ENCODE results near the gene RYR1.
"Not testable (repeated sequence)": the region's sequence is repeated elsewhere in the genome, so short reads cannot be mapped to it uniquely, and the experiment has no call there.

RYR1 gene

GRCh38 chr19:38400361-38400760 is 33.1 kb upstream of the RYR1 start:
- no peak for DNase-seq

DNA sequence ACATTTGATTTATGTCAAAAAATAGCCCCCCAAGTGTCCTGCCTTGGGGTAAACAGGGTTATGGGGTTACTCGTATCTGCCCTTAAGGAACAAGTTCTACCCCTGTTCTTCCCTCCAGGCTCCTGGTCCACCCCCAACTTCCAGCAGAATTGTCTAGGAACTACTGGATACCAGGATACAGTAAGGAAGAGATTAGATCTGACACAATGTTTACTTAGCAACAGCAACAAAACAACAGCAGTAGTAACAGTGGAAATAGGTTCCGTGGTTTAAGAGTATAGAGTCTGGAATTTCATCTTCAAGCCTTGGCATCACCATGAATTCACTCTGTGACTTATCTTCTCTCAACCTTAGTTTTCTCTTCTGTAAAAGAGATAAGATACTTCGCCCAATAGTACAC is 32.3 kb upstream of the RYR1 start:
- no peak for DNase-seq

- DNase-seq: no peak
Measured at GRCh38 chr19:38402623-38402966, 30.9 kb upstream of the RYR1 start.

GRCh38 chr19:38402967-38403674 is 30.4 kb upstream of the RYR1 start, which contains the start of gene FAM98C:
FAM98C (plus strand) TSS chr19:38403093; CDS start chr19:38403154, 61 bp downstream.
- DNase-seq: peak; percentile 93

DNA sequence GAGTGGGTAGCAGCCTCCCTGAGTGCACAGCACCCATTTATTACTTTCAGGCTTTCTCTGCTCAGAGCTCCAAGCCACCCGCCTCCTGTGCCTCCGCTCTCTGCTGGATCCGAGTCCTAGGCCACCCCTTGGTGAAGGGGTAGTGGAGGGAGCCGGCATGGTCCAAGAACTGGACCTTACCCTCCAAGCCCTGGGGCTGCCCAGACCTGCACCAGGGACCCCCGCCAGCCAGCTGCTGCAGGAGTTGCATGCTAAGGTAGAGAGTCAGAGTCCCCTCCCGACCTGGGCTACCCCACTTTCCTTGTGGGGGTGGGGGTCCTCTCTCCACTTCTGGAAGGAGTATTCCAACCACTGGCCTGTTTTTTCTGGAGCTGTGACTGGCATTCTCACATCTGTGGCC is 28.6 kb upstream of the RYR1 start:
- DNase-seq: no peak

GRCh38 chr19:38405276-38405675 is 28.2 kb upstream of the RYR1 start:
- DNase-seq: no peak

DNA sequence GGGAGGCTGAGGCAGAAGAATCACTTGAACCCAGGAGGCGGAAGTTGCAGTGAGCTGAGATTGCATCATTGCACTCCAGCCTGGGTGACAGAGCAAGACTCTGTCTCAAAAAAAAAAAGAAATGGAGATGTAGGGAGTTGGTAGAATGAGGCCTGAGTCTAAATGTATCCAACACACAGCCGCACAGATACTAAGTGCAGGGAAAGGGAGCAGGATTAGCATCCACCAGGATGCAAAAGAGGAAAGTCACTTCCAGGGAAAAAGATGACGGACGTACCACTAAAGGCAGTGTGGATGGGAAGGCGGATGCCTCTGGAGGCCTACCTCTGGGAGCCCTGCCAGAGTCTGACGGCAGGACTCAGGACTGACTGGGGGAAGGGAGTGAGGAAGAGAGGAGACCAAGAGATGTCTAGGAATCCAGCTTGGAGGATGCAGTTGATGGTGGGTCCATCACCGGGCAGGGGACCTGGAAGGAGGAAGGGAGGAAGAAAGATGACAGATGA is 23.8 kb upstream of the RYR1 start:
- DNase-seq: no peak

GRCh38 chr19:38410407-38410806 is 23.1 kb upstream of the RYR1 start:
- DNase-seq: not testable (repeated sequence)

GRCh38 chr19:38411041-38411712 is 22.3 kb upstream of the RYR1 start:
- DNase-seq: no peak

- DNase-seq: not testable (repeated sequence)
Measured at GRCh38 chr19:38411898-38412297, 21.6 kb upstream of the RYR1 start.

GRCh38 chr19:38412491-38412890 is 21.0 kb upstream of the RYR1 start:
- DNase-seq: no peak

- DNase-seq: no peak
Measured at GRCh38 chr19:38412961-38413360, 20.5 kb upstream of the RYR1 start.

DNA sequence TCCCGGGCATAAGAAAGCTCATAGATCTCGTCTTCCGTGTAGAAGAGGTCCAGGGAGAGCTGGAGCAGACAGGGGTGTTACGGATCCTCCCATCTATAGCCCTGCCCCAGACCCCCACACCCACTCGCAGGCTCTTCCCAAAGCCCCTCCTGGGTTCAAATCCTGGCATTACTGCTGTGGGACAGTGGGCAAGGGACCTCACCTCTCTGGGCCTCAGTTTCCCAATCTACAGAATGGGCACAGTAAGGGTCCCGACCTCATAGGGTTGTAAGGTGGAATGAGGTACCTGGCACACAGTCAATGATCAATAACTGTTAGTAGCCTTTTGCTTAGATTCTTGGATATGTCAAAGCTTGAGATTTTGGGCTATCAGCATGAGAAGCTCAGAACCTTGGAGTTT is 20.1 kb upstream of the RYR1 start:
- no peak for DNase-seq

GRCh38 chr19:38417146-38417543 is 16.3 kb upstream of the RYR1 start:
- no peak for DNase-seq

GRCh38 chr19:38417544-38418506 is 15.7 kb upstream of the RYR1 start:
- peak; percentile 50 for DNase-seq

DNA sequence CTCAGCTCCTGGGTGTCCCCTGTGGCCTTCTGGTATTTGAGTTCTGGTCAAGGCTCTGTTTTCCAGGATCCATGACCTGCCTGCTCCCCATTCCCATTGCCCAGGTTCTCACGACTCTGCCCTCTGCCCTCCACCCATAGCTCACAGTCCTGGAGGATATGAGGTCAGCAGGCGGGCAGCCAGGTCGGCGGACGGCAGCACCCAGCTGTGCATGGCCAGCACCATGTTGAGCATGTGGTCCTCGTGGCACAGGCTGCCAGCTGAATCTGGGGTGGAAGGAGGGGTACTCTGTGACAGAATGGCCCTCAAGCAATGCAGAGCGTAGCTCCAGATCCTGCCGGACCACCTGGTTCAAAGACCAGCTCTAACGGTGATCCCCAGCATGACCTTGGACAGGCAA is 12.6 kb upstream of the RYR1 start:
- DNase-seq: no peak

- DNase-seq: no peak
Measured at GRCh38 chr19:38421856-38422255, 11.6 kb upstream of the RYR1 start.

DNA sequence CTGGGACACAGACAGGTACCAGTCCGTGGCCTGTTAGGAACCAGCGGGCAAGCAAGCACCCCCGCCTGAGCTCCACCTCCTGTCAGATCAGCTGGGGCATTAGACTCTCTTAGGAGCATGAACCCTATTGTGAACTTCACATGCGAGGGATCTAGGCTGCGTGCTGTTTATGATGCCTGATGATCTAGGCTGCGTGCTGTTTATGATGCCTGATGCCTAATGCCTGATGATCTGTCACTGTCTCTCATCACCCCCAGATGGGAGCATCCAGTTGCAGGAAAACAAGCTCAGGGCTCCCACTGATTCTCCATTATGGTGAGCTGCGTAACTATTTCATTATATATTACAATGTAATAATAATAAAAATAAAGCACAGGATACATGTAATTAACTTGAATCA is 11.1 kb upstream of the RYR1 start:
- no peak for DNase-seq

DNA sequence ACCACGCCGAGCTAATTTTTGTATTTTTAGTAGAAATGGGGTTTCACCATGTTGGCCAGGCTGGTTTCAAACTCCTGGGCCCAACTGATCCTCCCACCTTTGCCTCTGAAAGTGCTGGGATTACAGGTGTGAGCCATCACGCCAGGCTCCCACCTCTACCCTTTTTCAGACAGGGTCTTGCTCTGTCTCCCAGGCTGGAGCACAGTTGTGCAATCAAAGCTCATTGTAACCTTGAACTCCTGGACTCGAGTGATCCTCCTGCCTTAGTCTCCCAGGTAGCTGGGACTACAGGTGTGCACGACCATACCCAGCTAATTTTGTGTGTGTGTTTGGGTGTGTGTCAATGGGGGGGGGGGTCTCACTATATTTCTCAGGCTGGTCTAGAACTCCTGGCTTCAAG is 9.2 kb upstream of the RYR1 start:
- no peak for DNase-seq

GRCh38 chr19:38425222-38425809 is 8.2 kb upstream of the RYR1 start:
- DNase-seq: no peak

DNA sequence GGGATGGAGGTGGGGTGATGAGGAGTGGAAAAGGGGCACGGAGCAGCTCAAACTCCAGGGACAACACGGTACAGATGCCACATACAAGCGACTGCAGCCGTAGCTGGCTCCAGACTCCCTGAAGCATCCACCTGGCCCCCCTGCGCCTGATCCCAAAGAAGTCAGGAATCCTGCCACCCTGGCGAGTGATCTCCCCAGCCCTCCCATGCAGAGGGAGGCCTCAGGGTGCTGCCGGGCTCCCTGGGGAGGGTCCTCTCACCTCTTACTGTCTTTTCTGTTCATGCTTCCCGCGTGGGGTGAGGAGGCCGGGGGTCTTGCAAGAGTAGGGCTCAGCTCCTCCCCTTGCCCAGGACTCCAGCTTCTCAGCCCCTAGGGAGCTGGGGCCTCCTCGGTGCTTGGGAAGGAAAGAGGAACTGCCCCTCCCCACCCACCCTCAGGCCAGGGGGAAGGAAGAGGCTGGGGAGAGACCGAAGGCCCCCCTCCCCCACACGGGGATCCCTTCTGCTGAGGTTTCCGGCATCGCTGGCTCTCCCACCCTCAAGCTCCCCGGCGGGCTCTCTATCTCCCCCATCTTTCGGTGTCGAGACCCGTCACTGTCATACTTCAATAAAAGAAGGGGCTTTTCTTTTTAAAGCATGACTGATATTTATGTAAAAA is 7.6 kb upstream of the RYR1 start, which contains the start of gene RASGRP4:
TSS of gene RASGRP4 (minus strand) at position 410 of the 657 bp plus-strand sequence. CDS start at position 282, 128 bp downstream.
- DNase-seq: no peak

GRCh38 chr19:38427035-38427677 is 6.3 kb upstream of the RYR1 start:
- not testable (repeated sequence) for DNase-seq
